Activated naive CD4-positive, alpha-beta T cell treated with anti-CD3 and anti-CD28 coated beads, Interleukin-2, amount 10 ng/mL, durations not matched to agents 5 hours and 36 hours (primary cell): ENCODE measurements around the gene CAMKMT. TPM values are rescaled to one million over a fixed set of nuclear protein-coding genes. Genes with fewer than 3 reads are reported as not detected.

ENCODE experiments used
- total RNA-seq, 2 experiments: library from RNA; stranded (reverse); gene quantifications; one replicate each; pipeline ENCODE4 v1.2.3, GENCODE V29; 2021

The CAMKMT gene
- total RNA-seq: 10 to 100 TPM; 11.0 TPM

GRCh38 chr2:44361330-44362206 is at the start of gene CAMKMT, which contains the start of gene PREPL:
TSS of gene CAMKMT (plus strand) at chr2:44361947.
TSS of gene PREPL (minus strand) at chr2:44361494. CDS start at chr2:44346342, 15,152 bp downstream.

Other genes starting within 250 kb of the CAMKMT start
- 10 to 100 TPM; 44.3 to 47.3 TPM for gene PPM1B, start 193.1 kb upstream of the CAMKMT start, total RNA-seq
- gene SLC3A1, start 86.5 kb upstream of the CAMKMT start, total RNA-seq: under 1 TPM in 1 of 2 experiments, not detected in 1; 0.17 TPM
- gene PREPL, start 453 bp upstream of the CAMKMT start, total RNA-seq: 10 to 100 TPM; 21.0 to 22.6 TPM